Upper lobe of left lung (tissue), 4 donors: ENCODE data around the gene CMTM7.

Experiments
- POLR2AphosphoS5 ChIP-seq, 2 donors: sonication (generic); formaldehyde crosslinking; IDR thresholded peaks; one replicate each; pipeline ENCODE4 v1.5.1; 2017; ENCODE audit warnings: antibody characterized with exemption in 2 of 2
- TF ChIP-seq, protein P1 (sequence below), 6 experiments: fragments of 450-650 bp in 4 of 6; fragments of 200-600 bp in 2 of 6; sonication (generic) in 2 of 6; IDR thresholded peaks; one replicate each; pipeline ENCODE4 v1.5.1; 2016 to 2019; ENCODE audit warnings: antibody characterized with exemption in 6 of 6

DNA sequence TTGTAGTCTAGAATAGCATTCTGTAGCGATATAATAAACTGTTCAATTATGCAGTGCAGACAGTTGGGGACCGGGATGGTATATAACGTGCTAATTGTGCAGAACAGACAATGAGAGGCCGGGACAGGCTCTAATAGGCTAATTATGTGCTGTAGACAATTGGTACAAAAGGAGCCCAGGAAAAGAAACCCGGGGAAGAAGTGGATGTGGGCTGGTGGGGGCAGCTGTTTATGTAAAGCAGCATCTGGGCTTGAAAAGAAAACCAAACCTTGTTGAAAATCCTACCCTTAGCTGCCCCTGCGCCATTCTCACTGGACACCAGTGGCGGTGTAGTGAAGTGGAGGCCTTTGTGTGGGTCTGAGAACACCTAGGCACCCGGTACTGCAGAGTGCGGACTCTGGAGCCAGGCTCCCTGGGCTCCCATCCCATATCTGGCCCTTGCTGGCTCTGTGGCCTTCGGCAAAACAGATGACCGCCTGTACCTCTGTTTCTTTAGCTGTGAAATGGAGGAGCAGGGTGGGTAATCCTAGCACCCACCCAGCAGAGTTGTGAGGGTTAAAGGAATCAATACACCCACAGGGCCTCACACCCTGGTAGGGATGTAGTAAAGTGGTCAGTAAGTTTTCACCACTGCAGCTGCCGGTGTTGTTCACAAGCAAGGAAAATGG is 59.5 kb downstream of the CMTM7 start:
- TF ChIP-seq, protein P1, sequence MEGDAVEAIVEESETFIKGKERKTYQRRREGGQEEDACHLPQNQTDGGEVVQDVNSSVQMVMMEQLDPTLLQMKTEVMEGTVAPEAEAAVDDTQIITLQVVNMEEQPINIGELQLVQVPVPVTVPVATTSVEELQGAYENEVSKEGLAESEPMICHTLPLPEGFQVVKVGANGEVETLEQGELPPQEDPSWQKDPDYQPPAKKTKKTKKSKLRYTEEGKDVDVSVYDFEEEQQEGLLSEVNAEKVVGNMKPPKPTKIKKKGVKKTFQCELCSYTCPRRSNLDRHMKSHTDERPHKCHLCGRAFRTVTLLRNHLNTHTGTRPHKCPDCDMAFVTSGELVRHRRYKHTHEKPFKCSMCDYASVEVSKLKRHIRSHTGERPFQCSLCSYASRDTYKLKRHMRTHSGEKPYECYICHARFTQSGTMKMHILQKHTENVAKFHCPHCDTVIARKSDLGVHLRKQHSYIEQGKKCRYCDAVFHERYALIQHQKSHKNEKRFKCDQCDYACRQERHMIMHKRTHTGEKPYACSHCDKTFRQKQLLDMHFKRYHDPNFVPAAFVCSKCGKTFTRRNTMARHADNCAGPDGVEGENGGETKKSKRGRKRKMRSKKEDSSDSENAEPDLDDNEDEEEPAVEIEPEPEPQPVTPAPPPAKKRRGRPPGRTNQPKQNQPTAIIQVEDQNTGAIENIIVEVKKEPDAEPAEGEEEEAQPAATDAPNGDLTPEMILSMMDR (IDR thresholded peaks at IDR 0.05), result no peak
- no peak for TF ChIP-seq POLR2AphosphoS5 (IDR thresholded peaks at IDR 0.05)
